GM19455 (cell line): ENCODE data around the gene BRMS1L.
"Not testable (repeated sequence)": the region's sequence is repeated elsewhere in the genome, so short reads cannot be mapped to it uniquely, and the experiment has no call there.

Source experiments
- ATAC-seq: cut with Tn5 transposase; IDR thresholded peaks from one replicate; pipeline ENCODE4 v1.9.1; 2021; ENCODE audit not compliant: unreplicated experiment

The BRMS1L gene

DNA sequence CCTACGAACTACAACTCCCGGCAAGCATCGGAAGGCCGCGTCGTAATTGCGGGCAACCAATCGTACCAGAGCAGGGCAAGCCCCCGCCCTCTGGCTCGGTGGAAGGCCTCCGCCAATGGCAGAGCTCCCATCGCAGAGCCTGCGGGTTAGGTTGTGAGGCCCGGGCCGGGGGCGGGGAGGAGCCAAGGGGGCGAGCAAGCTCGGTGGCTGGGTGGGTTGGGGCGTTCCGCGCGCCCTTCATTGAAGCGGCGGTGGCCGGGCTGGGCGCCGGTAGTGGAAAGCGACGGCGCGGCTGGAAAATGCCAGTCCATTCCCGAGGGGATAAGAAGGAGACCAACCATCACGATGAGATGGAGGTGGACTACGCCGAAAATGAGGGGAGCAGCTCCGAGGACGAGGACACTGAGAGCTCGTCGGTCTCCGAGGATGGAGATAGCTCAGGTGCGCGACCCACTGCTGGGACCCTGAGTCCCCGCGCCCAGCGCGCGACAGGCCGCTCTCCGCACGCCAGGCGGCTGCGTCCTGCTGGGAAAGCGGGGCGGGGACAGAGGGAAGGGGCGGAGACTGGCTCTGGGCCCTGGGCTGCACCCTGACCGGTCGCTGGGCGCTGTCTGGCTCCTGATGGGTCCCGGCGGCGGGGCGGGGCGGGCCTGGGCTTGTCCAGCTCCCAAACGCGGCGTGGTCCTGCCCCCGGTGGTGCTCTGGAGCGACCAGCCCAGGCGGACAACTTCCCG is at the start of gene BRMS1L:
Gene BRMS1L, plus strand, starts transcription at position 121 of the 734 bp plus-strand sequence. Its CDS starts 179 bp downstream, at position 300.
- peak; percentile 98 for ATAC-seq

DNA sequence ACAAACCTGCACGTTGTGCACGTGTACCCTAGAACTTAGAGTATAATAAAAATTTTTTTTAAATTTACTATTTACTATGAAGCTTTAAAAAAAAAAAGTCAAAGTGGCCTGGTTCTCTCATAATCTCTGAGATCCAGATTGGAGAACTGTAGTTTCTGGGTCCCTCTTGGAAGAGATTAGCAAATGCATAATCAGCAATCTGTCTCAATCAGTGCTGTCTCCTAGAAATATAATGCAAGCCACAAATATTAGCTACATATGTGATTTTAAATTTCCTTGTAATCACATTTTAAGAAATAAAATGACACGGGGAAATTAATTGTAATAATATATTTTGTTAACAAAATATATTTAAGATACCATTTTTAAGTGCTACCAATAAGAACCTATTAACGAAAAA is 49.3 kb upstream of the BRMS1L start:
- ATAC-seq: no peak

DNA sequence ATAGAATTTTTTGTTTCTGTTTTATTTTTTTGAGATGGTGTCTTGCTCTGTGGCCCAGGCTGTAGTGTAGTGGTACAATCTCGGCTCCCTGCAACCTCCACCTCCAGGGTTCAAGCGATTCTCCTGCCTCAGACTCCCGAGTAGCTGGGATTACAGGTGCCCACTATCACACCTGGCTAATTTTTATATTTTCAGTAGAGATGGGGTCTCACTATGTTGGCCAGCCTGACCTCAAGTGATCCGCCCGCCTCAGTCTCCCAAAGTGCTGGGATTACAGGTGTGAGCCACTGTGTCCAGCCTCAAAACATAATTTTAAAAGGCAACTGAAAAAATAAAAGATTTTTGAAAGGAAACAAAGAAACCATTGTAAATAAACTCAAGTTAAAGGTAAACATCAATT is 48.6 kb upstream of the BRMS1L start:
- not testable (repeated sequence) for ATAC-seq

DNA sequence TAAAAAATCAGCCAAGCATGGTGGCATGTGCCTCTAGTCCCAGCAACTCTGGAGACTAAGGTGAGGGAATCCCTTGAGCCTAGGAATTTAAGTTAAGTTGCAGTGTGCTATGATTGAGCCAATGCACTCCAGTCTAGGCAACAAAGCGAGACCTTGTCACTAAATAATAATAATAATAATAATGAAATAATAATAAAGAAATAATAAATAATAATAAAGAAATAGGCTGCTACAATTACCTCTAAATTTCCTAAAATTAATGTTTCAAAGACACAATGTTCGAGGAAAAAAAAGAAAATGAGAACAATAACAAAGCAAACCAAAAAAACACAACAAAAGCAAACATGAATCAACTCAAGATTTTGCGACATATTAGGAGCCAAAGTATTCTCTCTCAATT is 46.8 kb upstream of the BRMS1L start:
- ATAC-seq: no peak

GRCh38 chr14:35783699-35784098 is 42.4 kb upstream of the BRMS1L start:
- ATAC-seq: no peak

DNA sequence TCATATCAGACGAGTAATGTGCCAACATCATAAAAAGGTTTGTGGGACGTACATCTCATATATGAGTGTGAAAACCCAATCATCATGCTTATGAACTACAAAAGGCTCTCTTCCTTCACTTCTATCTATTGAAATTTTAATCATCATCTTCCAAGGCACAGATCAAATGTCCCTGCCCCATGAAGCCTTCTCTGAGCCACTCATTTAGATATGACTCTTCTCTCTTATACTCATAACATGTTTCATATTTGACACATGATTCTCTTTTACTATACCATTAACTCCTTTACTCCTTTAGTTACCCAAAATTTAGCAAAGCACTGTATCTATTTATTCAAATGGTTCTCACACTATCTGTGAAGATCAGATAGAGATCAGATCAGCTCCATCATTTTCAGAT is 39.3 kb upstream of the BRMS1L start:
- no peak for ATAC-seq

DNA sequence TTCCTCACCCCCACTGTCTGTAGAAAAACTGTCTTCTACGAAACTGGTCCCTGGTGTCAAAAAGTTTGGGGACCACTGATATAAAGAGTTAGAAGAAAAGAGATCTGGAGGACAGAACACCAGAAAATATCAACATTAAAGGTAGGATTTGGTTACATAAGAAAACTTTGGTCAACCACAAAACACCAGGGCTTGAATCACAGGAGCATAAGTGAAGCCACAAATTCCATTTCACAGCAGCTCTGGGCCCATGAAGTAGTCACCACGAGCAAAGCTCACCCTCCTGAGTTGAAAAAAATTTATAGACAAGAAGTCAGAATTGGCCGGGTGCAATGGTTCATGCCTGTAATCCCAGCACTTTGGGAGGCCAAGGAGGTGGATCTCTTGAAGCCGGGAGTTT is 36.5 kb upstream of the BRMS1L start:
- no peak for ATAC-seq

DNA sequence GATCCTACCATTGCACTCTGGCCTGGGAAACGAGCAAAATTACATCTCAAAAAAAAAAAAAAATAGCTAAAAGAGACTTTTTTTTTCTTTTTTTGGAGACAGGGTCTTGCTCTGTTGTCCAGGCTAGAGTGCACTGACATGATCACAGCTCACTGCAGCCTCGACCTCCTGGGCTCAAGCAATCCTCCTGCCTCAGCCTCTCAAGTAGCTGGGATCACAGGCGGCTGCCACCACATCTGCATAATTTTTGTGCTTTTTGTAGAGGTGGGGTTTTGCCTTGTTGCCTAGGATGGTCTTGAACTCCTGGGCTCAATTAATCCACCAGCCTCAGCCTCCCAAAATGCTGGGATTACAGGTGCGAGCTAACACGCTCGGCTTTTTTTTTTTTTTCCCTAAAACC is 28.3 kb upstream of the BRMS1L start:
- ATAC-seq: no peak

DNA sequence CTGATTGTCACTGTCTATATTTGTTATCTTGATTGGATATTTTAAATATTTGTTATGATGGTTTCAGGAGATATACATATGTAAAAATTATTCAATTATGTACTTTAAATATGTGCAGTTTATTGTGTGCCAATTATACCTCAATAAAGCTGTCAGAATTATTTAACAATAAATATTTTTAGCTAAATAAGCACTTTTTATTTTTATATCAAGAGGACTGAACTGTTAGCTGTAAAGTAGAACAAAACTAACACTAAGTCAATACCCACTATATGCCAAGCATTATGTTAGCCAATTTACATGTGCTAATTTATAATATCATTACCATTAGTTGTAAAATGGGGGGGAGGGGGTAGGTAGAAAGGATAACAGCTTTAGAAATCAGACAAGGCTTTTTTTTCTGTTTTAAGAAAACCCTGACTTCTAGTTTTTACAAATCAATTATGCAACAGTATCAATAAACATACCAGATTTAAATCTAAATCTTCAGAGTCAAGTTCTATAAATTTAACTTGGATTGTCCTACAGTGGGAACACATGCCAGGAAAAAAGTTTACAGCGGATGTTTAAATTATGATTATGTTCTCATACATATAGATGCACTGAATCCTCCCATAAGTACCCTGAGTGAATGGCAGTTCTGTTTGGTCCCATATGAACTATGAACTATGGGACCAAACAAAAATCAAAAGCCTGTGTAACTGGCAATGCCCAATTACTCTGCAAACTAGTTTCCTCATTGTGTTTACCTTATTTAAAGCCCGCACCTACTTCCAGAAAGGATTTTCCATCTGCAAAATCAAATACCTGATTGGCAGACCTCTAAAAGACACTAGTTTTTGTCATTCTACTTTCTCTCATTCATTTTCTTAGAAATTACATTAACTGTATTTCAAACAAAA is 19.9 kb upstream of the BRMS1L start:
- ATAC-seq: no peak

- ATAC-seq: no peak
Measured at GRCh38 chr14:35807131-35807961, 18.8 kb upstream of the BRMS1L start.

DNA sequence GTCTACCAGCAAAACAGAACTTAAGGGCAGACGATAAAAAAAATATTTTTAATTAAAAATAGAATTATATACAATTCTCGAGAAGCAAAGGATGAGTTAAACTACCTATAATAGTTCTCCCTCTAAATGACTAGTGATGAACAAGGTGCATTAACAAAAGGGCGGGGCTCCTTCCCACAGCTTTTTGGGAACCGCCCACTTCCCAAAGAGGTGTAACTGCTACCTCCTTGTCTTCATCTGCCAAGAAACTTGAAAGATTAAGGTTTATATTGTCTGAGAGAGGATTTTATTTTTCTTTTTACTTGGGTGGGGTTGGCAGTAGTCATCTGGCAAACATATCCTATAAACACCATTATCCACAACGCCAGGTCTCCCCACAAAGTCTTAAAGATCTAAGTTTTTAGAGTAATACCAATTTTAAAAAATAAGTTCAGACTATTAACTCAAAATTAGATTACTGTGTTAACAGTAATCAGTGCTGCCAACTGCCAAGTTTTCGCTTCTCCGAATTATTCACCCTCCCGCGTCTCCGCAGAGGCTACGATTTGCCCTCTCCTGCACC is 18.0 kb upstream of the BRMS1L start:
- no peak for ATAC-seq

GRCh38 chr14:35808638-35809563 is 17.2 kb upstream of the BRMS1L start, which contains the start of gene RALGAPA1:
TSS of gene RALGAPA1 (minus strand) at chr14:35809295. CDS start at chr14:35808835, 460 bp downstream.
- ATAC-seq: peak; percentile 95

- no peak for ATAC-seq
Measured at GRCh38 chr14:35809597-35809996, 16.5 kb upstream of the BRMS1L start.

GRCh38 chr14:35810963-35811362 is 15.2 kb upstream of the BRMS1L start:
- no peak for ATAC-seq

DNA sequence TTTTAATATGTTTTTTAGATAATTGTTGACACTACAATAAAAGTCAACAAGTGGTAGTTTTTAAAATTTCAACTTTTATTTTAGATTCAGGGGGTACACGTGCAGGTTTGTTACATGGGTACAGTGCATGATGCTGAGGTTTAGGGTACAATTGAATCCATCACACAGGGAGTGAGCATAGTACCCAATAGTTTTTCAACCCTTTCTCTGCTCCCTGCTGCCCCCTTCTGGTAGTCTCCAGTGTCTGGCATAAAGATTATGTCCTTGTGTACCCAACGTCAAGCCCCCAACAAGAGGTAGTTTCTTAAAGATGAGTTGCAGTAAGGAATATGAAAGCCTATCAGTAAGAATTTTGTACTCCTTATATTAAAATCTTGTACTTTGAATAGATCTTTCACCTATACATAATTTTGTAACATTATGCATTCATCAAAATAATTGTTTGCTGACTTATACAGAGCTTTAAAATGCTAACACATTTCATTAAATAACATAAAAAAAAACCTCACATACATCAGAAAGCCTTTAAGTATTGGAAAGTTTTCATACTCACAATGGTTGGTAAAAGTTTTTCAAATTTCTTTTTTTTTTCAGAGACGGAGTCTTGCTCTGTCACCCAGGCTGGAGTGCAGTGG is 11.7 kb upstream of the BRMS1L start:
- ATAC-seq: peak; percentile 71

GRCh38 chr14:35818346-35819115 is 7.6 kb upstream of the BRMS1L start:
- ATAC-seq: no peak

DNA sequence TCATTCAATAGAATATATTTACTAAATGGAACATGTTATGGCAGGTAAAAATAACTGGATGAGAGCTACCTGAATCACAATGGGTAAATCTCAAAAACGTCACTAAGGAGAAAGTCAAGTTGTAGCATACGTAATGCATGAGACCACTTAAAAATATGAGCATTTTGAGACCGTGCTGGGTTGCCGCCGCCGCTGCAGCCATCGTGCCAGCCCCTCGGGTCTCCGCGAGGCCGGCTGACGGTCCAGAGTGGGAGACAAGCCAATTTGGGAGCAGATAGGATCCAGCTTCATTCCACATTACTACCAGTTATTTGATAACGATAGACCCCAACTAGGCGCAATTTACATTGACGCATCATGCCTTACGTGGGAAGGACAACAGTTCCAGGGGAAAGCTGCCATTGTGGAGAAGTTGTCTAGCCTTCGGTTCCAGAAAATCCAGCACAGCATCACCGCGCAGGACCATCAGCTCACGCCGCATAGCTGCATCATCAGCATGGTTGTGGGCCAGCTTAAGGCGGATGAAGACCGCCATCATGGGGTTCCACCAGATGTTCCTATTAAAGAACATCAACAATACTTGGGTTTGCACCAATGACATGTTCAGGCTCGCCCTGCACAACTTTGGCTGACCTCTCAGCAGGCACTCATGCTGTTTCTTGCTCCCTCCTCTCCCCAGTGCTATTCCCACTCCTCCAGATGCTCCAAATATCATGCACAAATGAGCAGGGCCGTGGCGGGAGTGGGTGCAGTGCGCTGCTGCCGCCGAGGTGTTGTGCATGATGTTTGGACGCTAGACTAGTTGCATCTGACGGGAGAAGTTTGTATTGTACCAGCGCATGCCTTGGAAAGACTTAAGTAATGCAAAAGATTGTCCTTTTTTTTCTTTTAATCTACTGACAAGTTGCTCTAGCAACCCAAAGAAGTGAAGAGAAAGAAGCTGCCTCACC is 6.3 kb upstream of the BRMS1L start:
- ATAC-seq: no peak
